ENCODE data around the gene DHRS3. TPM values are rescaled to one million over a fixed set of nuclear protein-coding genes. Genes with fewer than 3 reads are reported as not detected.

Gene DHRS3
- polyA plus RNA-seq, 12 donors, result 11.0 to 25.4 (median 14.8) TPM; not detected in 1

DNA sequence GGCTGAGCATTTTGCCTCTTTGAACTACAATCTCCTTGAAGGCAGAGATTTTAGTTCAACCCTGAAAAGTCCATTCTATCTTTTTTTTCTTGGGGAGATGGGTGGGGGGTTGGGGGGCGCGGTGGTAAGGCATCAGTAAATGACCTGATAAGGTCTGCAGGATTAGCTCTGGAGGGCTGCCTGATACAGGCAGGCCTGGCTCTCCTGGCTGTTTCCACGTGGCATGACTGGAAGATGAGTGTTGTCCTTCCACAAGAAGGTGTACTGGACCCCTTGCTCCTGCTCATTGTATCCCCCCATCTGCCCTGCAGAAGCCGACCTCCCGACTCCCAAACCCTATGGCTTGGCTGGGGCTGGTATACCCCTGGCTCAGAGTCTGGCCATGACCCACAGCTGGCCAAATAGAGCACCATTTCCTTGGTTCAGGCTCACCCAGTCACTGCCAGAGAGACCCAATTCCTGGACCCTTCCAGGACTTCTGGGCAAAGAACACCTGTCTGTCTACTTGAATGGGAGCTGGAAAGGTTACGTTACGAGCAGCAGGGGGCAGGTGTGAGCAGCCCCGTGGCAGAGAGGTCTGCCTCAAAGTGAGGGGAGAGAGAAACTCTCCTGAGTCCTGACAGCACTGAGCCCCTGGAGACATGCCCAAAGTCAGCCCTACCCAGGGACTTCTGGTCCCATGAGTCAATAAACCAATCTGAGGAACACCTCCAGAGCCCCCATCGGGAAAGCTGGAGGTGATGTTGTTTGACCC is 17.0 kb downstream of the DHRS3 start:
- no peak for DNase-seq

DNA sequence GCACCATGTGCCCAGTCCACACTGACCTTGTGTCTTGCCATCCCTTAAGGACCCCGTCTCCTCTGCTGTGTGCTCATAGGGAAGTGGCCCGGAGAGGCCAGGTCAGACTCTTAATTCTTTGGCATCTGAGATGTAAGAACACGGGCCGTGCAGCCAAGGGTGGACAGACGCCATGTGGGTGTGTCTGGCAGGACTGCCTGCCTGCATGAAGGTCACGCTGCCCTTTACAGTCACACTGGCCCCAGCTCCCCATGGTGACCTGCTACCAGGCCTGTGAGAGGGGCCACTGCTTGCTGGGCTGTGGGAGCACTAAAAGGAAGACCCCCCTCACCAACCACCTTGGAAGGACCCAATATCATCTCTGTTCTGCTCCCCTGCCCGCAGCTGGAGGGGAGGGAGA is 17.7 kb downstream of the DHRS3 start:
- no peak for DNase-seq

DNA sequence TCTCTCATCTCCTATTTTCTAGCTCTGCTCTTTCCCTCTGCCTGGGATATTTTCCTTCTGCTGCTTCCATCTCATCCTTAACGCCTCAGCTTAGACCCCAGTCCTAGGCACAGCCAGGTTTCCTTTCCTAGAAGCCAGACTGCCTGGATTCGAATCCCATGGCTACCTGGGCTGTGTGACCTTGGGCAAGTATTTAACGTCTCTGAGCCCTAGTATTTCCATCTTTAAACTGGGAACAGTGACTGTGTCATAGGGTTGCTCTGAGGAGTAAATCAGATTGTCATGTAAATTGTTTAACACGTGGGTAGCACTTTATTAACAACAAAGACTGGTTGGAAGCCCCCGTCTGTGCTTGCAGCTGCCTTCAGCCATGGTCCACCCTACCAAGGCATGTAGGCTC is 18.4 kb downstream of the DHRS3 start:
- no peak for DNase-seq

DNA sequence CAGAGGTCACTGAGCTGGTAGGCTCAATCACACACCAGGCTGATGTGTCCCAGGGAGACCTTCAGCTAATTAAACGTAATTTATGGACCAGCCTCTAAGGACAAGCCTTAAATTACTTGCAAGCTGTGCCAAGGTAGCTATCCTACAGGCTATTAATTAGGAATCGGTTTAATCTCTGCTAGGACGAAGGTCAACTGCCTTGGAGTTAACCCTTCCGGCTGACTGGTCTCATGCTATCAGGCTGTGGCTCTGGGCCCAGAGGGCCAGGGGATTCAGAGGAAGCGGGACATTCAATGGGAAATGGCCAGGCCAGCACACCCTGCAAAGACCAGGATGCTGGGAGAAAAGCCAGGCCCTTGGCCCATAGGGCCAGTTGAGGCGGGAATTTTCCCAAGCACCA is 19.0 kb downstream of the DHRS3 start:
- no peak for DNase-seq

DNA sequence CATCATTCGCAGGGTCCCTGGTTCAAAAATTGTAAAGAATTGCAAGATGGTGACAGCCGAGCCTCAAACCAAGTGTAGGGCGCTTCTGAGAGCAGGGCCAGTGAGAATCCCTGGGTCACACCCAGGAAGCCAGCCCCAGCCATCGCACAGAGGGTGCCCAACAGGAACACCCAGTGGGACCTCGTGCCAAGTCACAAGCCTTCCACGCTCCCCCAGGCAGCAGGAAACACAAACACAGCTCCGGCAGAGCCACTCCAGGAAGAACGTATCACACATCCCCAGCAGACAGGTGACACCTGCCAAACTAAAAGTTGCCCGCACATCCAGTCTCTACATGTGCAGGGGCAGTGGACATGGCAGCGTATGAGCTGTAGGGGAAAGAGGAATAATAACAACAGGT is 20.2 kb downstream of the DHRS3 start:
- DNase-seq, result no peak

DNA sequence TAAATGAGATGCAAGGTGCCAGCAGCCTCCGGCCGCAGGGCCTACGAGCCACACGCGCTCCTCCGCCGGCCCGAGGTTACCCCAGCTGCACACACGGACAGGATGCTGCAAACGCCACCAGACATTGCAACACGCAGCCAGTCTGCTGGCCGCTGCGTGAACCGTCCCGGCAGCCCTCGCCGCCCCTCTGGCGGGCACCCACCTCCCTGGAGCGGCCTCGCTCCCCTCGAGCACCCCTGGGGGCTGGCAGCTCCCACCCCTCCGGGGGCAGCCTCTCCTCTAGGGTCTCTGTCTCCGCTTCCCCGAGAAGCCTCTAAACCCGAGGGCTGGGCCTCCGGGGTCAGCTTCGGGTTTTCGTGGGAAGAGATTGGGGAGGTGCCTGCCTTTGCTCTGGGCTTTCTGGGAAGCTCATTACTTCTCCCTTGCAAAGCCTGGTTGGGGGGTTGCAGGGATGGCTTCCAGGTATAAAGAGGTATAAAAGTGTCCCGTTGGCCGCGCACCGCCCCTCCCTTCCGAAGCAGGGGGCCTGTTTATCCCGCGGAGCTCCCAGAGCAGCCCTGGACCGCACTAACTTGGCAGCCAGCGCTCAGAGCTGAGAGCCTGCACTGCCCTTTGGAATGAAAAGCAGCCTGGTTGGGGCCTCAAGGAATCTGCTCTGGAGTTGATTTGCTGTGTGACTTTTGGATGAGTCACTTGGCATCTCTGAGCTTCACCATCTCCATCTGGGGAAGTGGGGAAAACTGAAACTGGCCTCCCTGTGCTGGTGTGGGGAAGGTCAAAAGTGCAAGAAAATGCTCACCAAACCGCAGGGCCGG is 21.8 kb downstream of the DHRS3 start:
- peak; percentile 82 for DNase-seq

DNA sequence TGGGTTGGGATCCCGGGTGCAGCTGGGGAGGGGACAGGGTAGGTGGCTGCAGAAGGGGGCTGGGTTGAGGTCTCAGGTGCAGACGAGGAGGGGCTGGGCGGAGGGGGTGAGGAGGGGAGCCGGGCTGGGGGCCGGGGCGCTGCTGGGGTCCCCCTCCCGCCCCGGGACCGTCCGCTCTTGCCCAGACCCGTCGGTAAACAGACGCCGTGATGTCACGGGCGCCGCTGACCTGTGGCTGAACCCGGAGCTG is 22.3 kb downstream of the DHRS3 start:
- no peak for DNase-seq

DNA sequence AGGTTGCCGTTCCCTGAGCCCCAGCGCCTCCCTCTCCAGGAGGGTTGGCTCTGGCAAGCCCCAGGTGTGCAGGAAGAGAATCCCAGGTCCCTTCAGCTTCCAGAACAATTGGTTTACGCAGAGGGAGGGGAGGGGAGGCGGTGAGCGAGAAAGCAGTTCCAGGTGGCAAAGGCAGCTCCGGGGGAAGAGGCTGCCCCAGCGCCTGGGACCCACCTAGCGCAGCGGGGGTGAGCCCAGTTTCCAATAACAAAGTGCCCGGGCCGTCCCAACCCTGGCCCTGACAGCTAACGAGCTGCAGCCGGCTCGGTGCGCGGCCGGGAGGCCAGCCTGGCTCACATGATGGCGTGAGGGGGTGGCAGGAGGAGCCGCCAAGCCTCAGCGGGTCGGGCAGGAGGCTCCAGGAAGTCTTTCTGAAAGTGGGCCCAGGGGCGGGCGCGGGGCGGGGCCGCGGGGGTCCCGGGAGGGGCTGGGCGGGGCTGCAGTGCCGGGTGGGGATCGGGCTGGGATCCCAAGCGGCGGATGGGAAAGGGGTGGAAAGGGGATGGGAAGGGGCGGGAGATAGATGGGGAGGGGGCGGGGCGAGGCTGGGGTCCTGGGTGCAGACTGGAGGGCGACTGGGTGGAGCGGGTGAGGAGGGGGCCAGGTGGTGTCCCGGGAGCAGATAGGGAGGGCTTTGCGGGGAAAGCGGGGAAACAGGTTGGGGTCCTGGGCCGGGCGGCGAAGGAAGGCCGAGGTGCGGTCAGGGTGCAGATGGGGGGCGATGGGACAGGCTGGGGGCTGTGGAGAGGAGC is 22.8 kb downstream of the DHRS3 start:
- no peak for DNase-seq

DNA sequence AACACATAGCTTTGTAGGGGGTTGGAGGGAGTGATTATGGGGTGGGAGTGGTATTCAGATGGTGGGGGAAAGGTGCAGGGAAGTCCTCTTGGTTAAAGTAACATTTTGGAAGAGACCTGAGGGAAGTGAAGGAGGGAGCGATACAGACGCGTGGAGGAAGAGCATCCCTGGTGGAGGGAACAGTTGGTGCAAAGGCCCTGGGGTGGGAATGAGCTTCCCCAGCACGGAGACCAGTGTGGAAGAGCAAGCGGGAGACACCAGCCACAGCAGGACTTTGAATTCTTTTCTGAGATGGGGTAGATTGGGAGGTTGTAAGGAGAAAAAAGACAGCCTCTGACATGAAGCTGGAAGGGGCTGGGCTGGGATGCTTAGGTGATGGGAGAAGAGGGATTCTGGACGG is 23.5 kb downstream of the DHRS3 start:
- no peak for DNase-seq

DNA sequence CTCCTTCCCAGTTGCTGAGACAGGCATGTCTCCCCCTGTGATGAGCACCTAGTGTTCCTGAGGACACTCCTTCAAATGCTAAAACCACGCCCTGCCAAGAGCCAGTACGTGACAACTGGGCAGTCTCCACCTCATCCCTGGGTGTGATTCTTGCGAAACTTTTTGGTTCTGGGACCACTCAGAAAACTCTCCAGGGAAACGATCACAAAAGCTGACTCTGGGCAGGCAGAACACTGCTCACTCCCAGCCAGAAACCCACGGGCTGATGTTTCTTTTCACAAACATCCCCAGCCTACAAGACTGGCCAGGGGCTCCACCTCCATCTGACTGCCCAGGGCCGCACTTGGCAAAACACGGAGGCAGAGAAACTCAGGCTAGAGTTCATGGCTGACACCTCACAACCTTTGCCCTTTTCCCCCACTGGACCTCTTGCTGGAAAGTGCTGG is 24.4 kb downstream of the DHRS3 start:
- DNase-seq, result no peak

DNA sequence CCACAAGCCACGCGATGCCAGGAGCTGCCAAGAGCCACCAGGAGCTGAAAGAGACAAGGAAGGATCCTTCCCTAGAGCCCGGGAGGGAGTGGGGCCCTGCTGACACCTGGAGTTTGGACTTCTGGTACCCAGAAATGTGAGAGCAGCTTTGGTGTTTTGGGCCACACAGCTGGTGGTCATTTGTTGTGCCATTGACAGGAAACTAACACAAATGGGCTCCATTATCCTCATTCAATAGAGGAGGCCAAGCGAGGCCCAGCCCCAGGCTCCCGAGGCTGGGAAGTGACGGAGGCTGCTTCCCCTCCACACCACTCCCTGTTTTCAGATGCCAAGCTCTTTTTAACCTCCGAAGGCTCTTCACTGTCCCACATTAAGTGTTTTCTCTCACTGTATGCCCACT is 25.5 kb downstream of the DHRS3 start:
- DNase-seq, result no peak

DNA sequence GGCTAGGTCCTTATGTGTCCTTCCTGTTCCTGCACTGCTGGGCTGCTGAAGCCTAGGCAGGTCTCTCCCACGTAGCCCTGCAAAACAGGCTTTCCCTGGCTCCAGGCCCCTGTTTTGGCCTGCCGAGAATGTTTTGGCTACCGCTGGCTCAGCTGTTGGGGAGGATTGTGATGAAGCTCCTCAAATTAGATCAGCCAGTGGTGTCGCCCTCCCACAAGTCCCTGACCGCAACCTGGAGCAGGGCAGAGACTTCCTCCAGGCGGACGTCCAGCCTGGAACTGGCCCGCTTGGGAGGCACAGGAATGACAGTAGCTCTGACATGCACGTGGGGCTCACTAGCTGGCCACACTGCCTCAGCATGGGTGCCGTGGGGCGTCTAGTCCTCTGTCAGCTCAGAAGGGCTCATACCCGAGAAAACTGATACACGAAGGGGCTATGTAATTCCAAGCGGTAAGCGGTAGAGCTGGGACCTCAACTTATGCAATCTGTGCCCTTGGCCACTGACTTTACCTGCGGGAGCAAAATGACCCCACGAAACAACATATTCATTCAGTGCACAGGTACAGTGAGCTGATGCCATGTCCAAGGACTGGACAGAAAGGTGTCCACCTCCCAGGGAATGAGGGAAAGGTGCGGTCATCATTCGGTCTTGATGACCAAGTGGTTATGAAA is 26.6 kb downstream of the DHRS3 start:
- DNase-seq, result no peak

DNA sequence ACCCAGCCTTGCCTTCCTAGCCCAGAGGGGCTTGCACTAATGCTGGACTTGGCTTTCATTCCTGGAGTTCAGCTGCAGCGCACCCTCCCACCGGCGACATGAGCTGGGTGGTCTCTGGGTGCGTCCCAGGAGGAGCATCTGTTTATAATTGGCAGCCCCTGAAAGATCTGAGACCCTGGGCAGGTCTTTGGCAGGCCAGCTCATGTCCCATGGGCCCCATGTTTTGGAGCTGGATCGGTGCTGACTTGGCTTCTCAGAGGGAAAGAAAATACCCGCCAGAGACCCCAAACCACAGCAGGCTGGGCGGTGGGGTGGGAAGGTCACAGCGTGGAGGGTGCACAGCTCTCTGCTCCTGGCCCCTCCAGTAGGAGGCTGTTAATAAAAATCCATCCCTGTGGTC is 29.3 kb downstream of the DHRS3 start:
- no peak for DNase-seq

DNA sequence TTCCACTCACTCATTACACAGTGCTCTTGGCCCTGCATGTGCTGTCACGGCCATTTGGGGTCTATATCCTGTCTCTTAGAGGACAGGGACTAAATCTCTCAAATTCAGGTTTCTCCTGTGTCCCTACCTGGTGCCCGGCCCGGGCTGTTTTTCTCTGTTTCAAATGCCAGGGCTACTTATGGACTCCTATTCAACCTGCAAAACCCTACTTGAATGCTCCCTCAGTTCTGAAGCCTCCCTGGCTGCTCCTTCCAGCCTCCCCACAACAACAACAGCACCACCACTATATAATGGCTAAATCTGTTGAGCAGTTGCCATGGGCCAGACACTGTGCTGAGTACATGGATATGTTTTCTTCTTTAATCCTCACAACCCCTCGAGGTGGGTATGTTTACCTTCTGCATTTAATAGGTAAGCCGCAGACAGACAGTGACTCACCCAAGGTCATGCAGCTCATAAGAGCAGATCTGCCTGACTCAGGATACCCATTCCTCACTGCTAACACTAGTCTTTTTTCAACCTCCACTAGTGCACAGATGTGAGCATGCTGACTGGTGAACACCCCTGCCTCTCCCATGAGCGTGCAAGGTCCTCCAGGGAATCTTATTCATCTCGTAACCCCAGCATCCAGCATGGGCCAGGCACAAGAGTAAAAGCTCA is 29.9 kb downstream of the DHRS3 start:
- no peak for DNase-seq

DNA sequence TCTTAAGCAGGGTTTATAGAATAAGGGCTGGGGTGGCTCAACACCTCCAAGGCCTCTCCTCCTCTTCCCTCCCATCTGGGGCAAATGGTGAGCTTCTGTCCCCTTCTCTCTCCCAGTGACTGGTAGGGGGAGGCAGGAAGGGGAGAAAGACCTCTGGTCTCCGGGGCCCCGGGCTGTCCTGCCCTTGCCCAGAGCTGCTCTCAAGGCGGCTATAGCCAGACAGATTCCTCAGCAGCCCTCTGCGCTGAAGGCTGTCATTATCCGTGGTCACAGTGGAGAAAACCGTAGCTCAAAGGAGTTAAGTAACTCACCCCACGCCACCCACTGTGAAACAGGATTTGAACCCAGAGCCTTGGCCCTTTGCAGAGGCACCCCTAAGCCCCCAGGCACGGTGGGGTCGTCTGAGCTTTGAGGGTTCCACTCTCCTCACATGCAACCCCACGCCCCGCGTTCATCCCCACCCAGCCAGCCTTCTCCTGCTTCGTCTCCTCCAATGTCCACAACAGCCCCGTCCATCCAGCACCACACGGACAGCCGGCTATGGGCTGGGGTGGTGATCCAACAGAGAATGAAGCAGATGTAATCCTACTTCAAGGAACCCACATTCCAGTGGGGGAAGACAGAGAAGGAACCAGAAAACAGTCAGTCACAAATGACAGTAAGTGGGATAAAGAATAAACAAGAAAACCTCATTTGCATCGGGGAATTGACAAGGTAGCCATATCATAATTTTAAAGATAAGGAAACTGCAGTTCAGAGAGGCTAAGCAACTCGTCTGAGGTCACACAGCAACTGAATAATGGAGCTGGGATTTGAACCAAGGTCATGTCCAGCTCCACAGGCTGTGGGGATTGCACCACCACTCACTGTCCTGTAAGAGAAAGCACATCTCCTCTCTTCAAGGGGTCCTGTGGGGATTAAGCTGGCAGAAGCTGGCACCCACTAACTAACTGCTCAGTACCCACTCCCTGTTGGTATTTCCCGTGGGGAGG is 31.8 kb downstream of the DHRS3 start:
- no peak for DNase-seq

DNA sequence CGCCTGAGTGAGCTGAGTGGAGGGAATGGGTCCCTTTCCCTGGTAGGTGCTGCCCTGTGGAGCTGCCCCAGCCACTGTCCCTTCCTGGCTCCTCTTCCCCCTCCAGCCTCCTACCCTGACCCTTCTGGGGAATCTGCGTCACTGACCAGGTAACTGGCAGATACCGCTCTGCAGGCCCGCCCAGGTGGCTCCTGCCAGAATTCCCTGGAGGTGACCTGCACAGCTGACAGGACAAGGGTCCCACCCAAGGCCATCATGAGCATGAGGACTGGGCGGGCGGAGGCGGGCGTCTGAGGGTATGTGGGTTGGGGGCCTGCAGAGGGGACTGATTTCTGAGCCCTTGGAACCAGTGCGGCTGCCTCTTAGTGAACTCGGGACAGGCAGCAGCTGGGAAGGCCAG is 32.5 kb downstream of the DHRS3 start:
- no peak for DNase-seq

DNA sequence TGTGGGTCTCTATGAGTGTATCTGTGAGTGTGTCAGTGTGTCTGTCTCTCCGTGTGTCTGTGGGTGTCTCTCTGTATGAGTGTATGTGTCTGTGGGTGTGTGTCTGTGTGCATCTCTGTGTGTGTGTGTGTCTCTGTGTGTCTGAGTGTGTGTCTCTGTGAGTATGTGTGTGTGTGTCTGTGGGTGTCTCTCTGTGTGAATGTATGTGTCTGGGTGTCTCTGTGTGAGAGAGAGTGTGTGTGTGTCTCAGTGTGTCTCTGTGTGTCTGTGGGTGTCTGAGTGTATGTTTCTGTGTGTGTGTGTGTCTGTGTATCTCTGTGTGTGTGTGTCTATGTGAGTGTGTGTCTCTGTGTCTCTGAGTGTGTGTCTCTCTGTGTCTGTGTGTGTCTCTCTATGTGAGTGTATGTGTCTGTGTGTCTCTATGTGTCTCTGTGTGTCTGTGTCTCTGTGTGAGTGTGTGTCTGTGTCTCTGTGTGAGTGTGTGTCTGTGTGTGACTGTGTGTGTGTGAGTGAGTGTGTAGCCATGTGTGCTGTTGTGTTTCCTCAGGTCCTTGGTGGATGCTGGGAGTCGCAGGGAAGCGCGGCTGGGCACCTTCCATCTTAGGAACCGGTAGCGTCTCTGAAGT is 33.0 kb downstream of the DHRS3 start:
- no peak for DNase-seq

DNA sequence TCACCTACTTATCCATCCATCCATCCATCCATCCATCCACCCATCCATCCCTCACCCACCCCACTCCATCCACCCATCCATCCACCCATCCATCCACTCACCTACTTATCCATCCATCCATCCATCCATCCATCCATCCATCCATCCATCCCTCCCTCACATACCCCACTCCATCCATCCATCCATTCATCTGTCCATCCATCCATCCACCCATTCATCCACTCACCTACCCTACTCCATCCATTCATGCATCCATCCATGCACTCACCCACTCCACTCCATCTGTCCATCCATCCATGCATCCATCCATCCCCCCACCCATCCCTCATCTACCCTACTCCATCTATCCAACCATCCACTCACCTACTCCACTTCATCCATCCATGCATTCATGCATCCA is 34.5 kb downstream of the DHRS3 start:
- no peak for DNase-seq

DNA sequence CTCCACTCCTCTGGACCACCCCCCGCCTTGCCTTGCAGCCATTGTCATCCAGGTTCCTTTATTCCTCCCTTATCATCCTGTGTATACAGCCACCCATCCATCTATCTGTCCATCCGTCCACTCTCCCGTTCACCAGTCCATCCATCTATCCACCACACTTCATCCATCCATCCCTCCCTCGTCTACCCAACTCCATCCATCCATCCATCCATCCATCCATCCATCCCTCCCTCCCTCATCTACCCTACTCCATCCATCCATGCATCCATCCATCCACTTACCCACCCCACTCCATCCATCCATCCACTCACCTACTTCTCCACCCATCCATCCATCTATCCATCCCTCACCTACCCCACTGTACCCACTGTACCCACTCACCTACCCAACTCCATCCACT is 35.4 kb downstream of the DHRS3 start:
- no peak for DNase-seq

DNA sequence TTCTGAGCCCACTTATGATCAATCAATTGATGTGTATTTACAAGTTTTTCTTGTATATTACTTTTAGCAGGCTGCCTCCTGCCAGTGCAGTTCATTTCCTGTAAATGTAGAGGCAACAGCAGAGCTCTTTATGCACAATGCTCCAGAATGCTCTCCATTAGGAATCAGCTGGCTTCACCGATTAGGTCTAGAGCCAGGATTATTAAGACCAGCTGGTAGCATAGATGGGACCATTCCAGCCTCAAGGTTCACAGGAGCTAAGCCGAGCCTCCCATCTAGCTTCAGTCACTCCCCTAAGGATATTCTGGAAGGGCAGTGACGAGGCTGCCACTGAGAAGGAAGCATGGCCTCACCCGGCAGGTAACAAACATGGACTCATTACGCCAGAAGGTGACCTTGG is 36.8 kb downstream of the DHRS3 start:
- no peak for DNase-seq

Measured in muscle of arm (tissue), 12 donors.